Testis (tissue), 3 donors: ENCODE data around the gene ZNF775. TPM values are rescaled to one million over a fixed set of nuclear protein-coding genes. Genes with fewer than 3 reads are reported as not detected.

Source experiments
- DNase-seq: peaks from one replicate; pipeline ENCODE4 v3.0.0-alpha.2; 2019
- H3K27ac ChIP-seq, 2 donors: fragments of 200-600 bp; sonication (generic); one replicate each; pipeline ENCODE4 v1.5.1; 2019
- H3K27me3 ChIP-seq: fragments of 200-600 bp; sonication (generic); one replicate; pipeline ENCODE4 v1.5.1; 2019
- H3K36me3 ChIP-seq: fragments of 200-600 bp; sonication (generic); one replicate; pipeline ENCODE4 v1.5.1; 2017; ENCODE audit warnings: low read depth; ENCODE audit errors: missing control alignments
- H3K4me1 ChIP-seq: fragments of 200-600 bp; sonication (generic); one replicate; pipeline ENCODE4 v1.5.1; 2019
- H3K4me3 ChIP-seq, 2 donors: fragments of 200-600 bp; sonication (generic); one replicate each; pipeline ENCODE4 v1.5.1; 2017 to 2019
- H3K9me3 ChIP-seq: fragments of 200-600 bp; sonication (generic); one replicate; pipeline ENCODE4 v1.5.1; 2017
- CTCF ChIP-seq, 3 experiments: fragments of 450-650 bp in 2 of 3; fragments of 200-600 bp in 1 of 3; sonication (generic) in 1 of 3; IDR thresholded peaks; one replicate each; pipeline ENCODE4 v1.5.1; 2016 to 2019; ENCODE audit warnings: antibody characterized with exemption in 3 of 3, mild to moderate bottlenecking in 2 of 3, moderate library complexity in 1 of 3
- POLR2A ChIP-seq: fragments of 450-650 bp; IDR thresholded peaks from one replicate; pipeline ENCODE4 v1.6.1; 2017; ENCODE audit warnings: antibody characterized with exemption, mild to moderate bottlenecking, moderate library complexity
- WGBS, 2 donors: methylation state at CpG; one replicate each; pipeline ENCODE4 v1.1.5; 2018; 5-methylcytosine and 5-hydroxymethylcytosine counted together
- intact Hi-C: fragments of 100-400 bp; cut with DNase I; formaldehyde crosslinking; loops from one replicate; pipeline ENCODE4 v1.15.1; 2023; ENCODE audit warnings: low total_unique reads
- polyA plus RNA-seq: library from polyadenylated mRNA; stranded (reverse); fragments of 350-450 nt; fragmentation: Illumina TruSeq; extraction: RNeasy Lipid Tissue Mini Kit (QIAGEN cat#74804); gene quantifications from one replicate; pipeline ENCODE4 v1.2.3, GENCODE V29; 2014; ENCODE audit warnings: low read depth, low replicate concordance; ENCODE audit not compliant: insufficient read depth
- total RNA-seq, 2 donors: library from RNA; depleted of rRNA; stranded (reverse); fragments of >200 nt; gene quantifications; one replicate each; pipeline ENCODE4 v1.2.3, GENCODE V29; 2016

ZNF775 gene
- total and polyA plus RNA-seq, 3 donors from 2014 or later = 5.2 to 14.1 (median 11.0) TPM

GRCh38 chr7:150443793-150444540 is 64.8 kb downstream of the ZNF775 start:
- no peak for DNase-seq
- H3K4me1 ChIP-seq = peaks cover 3% of the 10 kb centered on the region
- no peak overlapping the region for H3K4me3 ChIP-seq
- 76 to 78% methylated on average over 16 to 18 of the region's 18 CpGs for WGBS, 2 donors
- no peak overlapping the region for H3K27ac ChIP-seq
- intact Hi-C loops = no loop called here
- no peaks in the 10 kb centered on the region for H3K36me3 ChIP-seq
- no peaks in the 10 kb centered on the region for H3K27me3 ChIP-seq
- TF ChIP-seq POLR2A = no peak
- TF ChIP-seq CTCF (IDR thresholded peaks at IDR 0.05) = no peak
- H3K9me3 ChIP-seq = no peaks in the 10 kb centered on the region

GRCh38 chr7:150444674-150445365 is 65.7 kb downstream of the ZNF775 start:
- intact Hi-C loops = loop anchor here (5.0 kb wide), 1 partner anchor 312 kb away; no protein-coding TSS in a partner anchor
- TF ChIP-seq POLR2A (no peak), CTCF (IDR thresholded peaks at IDR 0.05) (no peak)

GRCh38 chr7:150446288-150446938 is 67.3 kb downstream of the ZNF775 start:
- 93 to 94% methylated on average over 2 of the region's 2 CpGs for WGBS, 2 donors
- Histone ChIP-seq H3K27me3 (no peaks in the 10 kb centered on the region), H3K36me3 (no peaks in the 10 kb centered on the region), H3K4me3 (no peak overlapping the region), H3K4me1 (peaks cover 3% of the 10 kb centered on the region), H3K9me3 (no peaks in the 10 kb centered on the region), H3K27ac (no peak overlapping the region)
- TF ChIP-seq CTCF (IDR thresholded peaks at IDR 0.05) (no peak), POLR2A (no peak)
- DNase-seq = no peak
- intact Hi-C loops = loop anchor here (5.0 kb wide), 1 partner anchor 311 kb away; no protein-coding TSS in a partner anchor

More at GRCh38 chr7:150444674-150445365, 65.7 kb downstream of the ZNF775 start:
- Histone ChIP-seq H3K4me3 (no peak overlapping the region), H3K27ac (no peak overlapping the region), H3K36me3 (no peaks in the 10 kb centered on the region), H3K27me3 (no peaks in the 10 kb centered on the region), H3K4me1 (peaks cover 3% of the 10 kb centered on the region), H3K9me3 (no peaks in the 10 kb centered on the region)
- WGBS, 2 donors = 54 to 85% methylated on average over 4 to 7 of the region's 7 CpGs
- no peak for DNase-seq

Other genes starting within 250 kb of the ZNF775 start
- 10 to 100 TPM; 18.4 to 35.4 TPM for gene LRRC61, start 56.0 kb upstream of the ZNF775 start, total RNA-seq
- gene LRRC61, start 56.0 kb upstream of the ZNF775 start, polyA plus RNA-seq = 16.7 TPM
- gene ACTR3C, start 55.8 kb upstream of the ZNF775 start, total RNA-seq = 10 to 100 TPM in 1 of 2 donors, 1 to 10 TPM in 1; 6.1 to 13.0 TPM
- 12.2 TPM for gene ACTR3C, start 55.8 kb upstream of the ZNF775 start, polyA plus RNA-seq
- 10 to 100 TPM; 21.1 to 58.8 TPM for gene RARRES2, start 37.7 kb upstream of the ZNF775 start, total RNA-seq
- gene RARRES2, start 37.7 kb upstream of the ZNF775 start, polyA plus RNA-seq = 93.7 TPM
- gene REPIN1, start 10.5 kb upstream of the ZNF775 start, total RNA-seq = 10 to 100 TPM; 59.1 to 73.9 TPM
- gene REPIN1, start 10.5 kb upstream of the ZNF775 start, polyA plus RNA-seq = 45.4 TPM
- 1 to 10 TPM; 3.8 TPM for gene GIMAP8, start 71.3 kb downstream of the ZNF775 start, total RNA-seq
- gene GIMAP8, start 71.3 kb downstream of the ZNF775 start, polyA plus RNA-seq = 6.8 TPM
- 1 to 10 TPM; 3.1 to 7.4 TPM for gene GIMAP7, start 135.5 kb downstream of the ZNF775 start, total RNA-seq
- 3.4 TPM for gene GIMAP7, start 135.5 kb downstream of the ZNF775 start, polyA plus RNA-seq
- gene GIMAP4, start 188.1 kb downstream of the ZNF775 start, total RNA-seq = 1 to 10 TPM; 5.8 to 6.2 TPM
- gene GIMAP4, start 188.1 kb downstream of the ZNF775 start, polyA plus RNA-seq = 13.3 TPM